HEK293 (cell line): ENCODE results near the gene UBR4.
"Not testable (repeated sequence)": the region's sequence is repeated elsewhere in the genome, so short reads cannot be mapped to it uniquely, and the experiment has no call there.

Experiments used
- CTCF ChIA-PET: fragments of 350-600 bp; formaldehyde crosslinking; extraction: SDS; loops from one replicate; lab custom pipeline; 2021; ENCODE audit warnings: antibody characterized with exemption; lab: Yijun Ruan, JAX
- POLR2A ChIA-PET: fragments of 300-600 bp; formaldehyde crosslinking; extraction: SDS; loops from one replicate; lab custom pipeline; 2020; ENCODE audit warnings: antibody characterized with exemption, inconsistent platforms; lab: Yijun Ruan, JAX
- H3K27ac ChIP-seq: fragments of 200-500 bp; sonication (Bioruptor generic); 2 replicates; pipeline ENCODE4 v1.5.1; 2014; ENCODE audit warnings: low read depth, low read length, control low read depth, inconsistent platforms; ENCODE audit errors: extremely low read depth
- H3K36me3 ChIP-seq, 2 experiments: fragments of 200-500 bp in 1 of 2; sonication (Bioruptor generic) in 1 of 2; 1 replicate in 1 of 2; 2 replicates in 1 of 2; pipeline ENCODE4 v1.5.1; 2014 to 2017; ENCODE audit warnings: inconsistent platforms in 2 of 2, low read length in 2 of 2; ENCODE audit not compliant: control insufficient read depth in 2 of 2, insufficient read depth in 1 of 2
- H3K4me1 ChIP-seq: fragments of 200-500 bp; sonication (Bioruptor generic); 2 replicates; pipeline ENCODE4 v1.5.1; 2014; ENCODE audit warnings: mild to moderate bottlenecking, low read length, inconsistent platforms; ENCODE audit not compliant: control insufficient read depth, insufficient read depth
- H3K4me3 ChIP-seq: 2 replicates; pipeline ENCODE4 v1.5.1; 2011; ENCODE audit warnings: low read depth, mild to moderate bottlenecking, control low read depth, low read length, moderate library complexity
- H3K9me3 ChIP-seq: fragments of 200-500 bp; sonication (Bioruptor generic); 2 replicates; pipeline ENCODE4 v1.5.1; 2014; ENCODE audit warnings: low read depth, low read length, inconsistent platforms; ENCODE audit not compliant: control insufficient read depth, insufficient read depth
- GLI4 ChIP-seq: fragments of 450-650 bp; formaldehyde crosslinking; IDR thresholded peaks from 2 replicates; pipeline ENCODE4 v1.5.1; 2016; ENCODE audit warnings: missing biosample characterization, missing genetic modification characterization
- HOXD13 ChIP-seq: sonication (generic); formaldehyde crosslinking; IDR thresholded peaks from 2 replicates; pipeline ENCODE4 v1.8.0; 2022; ENCODE audit warnings: missing genetic modification reagents, borderline replicate concordance
- IKZF3 ChIP-seq: fragments of 450-650 bp; IDR thresholded peaks from 2 replicates; pipeline ENCODE4 v1.5.0; 2018; ENCODE audit warnings: missing biosample characterization, mild to moderate bottlenecking, missing genetic modification characterization, moderate library complexity
- SALL2 ChIP-seq: fragments of 450-650 bp; formaldehyde crosslinking; IDR thresholded peaks from 2 replicates; pipeline ENCODE4 v1.5.0; 2017; ENCODE audit warnings: missing biosample characterization, mild to moderate bottlenecking, missing genetic modification characterization, borderline replicate concordance
- WT1 ChIP-seq: fragments of 450-650 bp; formaldehyde crosslinking; IDR thresholded peaks from 2 replicates; pipeline ENCODE4 v1.5.1; 2016; ENCODE audit warnings: missing biosample characterization, missing genetic modification characterization
- ZBTB1 ChIP-seq: fragments of 450-650 bp; formaldehyde crosslinking; IDR thresholded peaks from 2 replicates; pipeline ENCODE4 v1.5.1; 2016; ENCODE audit warnings: missing biosample characterization, missing genetic modification characterization
- ZBTB8A ChIP-seq: fragments of 450-650 bp; formaldehyde crosslinking; IDR thresholded peaks from 2 replicates; pipeline ENCODE4 v1.5.1; 2016; ENCODE audit warnings: missing biosample characterization, missing genetic modification characterization
- ZNF19 ChIP-seq: fragments of 450-650 bp; formaldehyde crosslinking; IDR thresholded peaks from 2 replicates; pipeline ENCODE4; 2016; ENCODE audit warnings: missing biosample characterization, missing genetic modification characterization, low read depth
- ZNF2 ChIP-seq: fragments of 450-650 bp; formaldehyde crosslinking; IDR thresholded peaks from 2 replicates; pipeline ENCODE4 v1.5.1; 2016; ENCODE audit warnings: missing biosample characterization, missing genetic modification characterization
- ZNF292 ChIP-seq: fragments of 450-650 bp; formaldehyde crosslinking; IDR thresholded peaks from 2 replicates; pipeline ENCODE4 v1.5.1; 2016; ENCODE audit warnings: low read depth, missing biosample characterization, missing genetic modification characterization, borderline replicate concordance
- ZNF366 ChIP-seq: fragments of 450-650 bp; formaldehyde crosslinking; conservative IDR thresholded peaks from 2 replicates; pipeline ENCODE4 v1.5.1; 2016; ENCODE audit warnings: missing biosample characterization, missing genetic modification characterization
- ZNF423 ChIP-seq: fragments of 450-650 bp; formaldehyde crosslinking; IDR thresholded peaks from 2 replicates; pipeline ENCODE4 v1.5.1; 2016; ENCODE audit warnings: missing biosample characterization, missing genetic modification characterization
- ZNF510 ChIP-seq: fragments of 450-650 bp; formaldehyde crosslinking; IDR thresholded peaks from 2 replicates; pipeline ENCODE4 v1.5.1; 2018; ENCODE audit warnings: mild to moderate bottlenecking, missing genetic modification characterization, missing biosample characterization; ENCODE audit not compliant: insufficient replicate concordance
- ZNF544 ChIP-seq: fragments of 450-650 bp; formaldehyde crosslinking; IDR thresholded peaks from 2 replicates; pipeline ENCODE4 v1.5.0; 2017; ENCODE audit warnings: missing biosample characterization, missing genetic modification characterization
- ZNF571 ChIP-seq: fragments of 450-650 bp; formaldehyde crosslinking; IDR thresholded peaks from 2 replicates; pipeline ENCODE4 v1.5.0; 2017; ENCODE audit warnings: missing biosample characterization, missing genetic modification characterization
- ZNF596 ChIP-seq: fragments of 450-650 bp; IDR thresholded peaks from 2 replicates; pipeline ENCODE4 v1.5.0; 2018; ENCODE audit warnings: missing biosample characterization, mild to moderate bottlenecking, missing genetic modification characterization, moderate library complexity
- ZNF600 ChIP-seq: fragments of 450-650 bp; formaldehyde crosslinking; IDR thresholded peaks from 2 replicates; pipeline ENCODE4 v1.5.1; 2016; ENCODE audit warnings: missing biosample characterization, missing genetic modification characterization
- ZNF670 ChIP-seq: fragments of 450-650 bp; formaldehyde crosslinking; IDR thresholded peaks from 2 replicates; pipeline ENCODE4 v1.5.1; 2016; ENCODE audit warnings: missing biosample characterization, missing genetic modification characterization, low read depth
- ZSCAN23 ChIP-seq: fragments of 450-650 bp; formaldehyde crosslinking; IDR thresholded peaks from 2 replicates; pipeline ENCODE4 v1.5.1; 2016; ENCODE audit warnings: missing biosample characterization, missing genetic modification characterization
- ZXDB ChIP-seq: fragments of 450-650 bp; formaldehyde crosslinking; IDR thresholded peaks from 2 replicates; pipeline ENCODE4 v1.5.1; 2016; ENCODE audit warnings: missing biosample characterization, missing genetic modification characterization
- TF ChIP-seq, protein P1 (sequence below): fragments of 450-650 bp; formaldehyde crosslinking; IDR thresholded peaks from 2 replicates; pipeline ENCODE4 v1.5.1; 2016; ENCODE audit warnings: missing biosample characterization, missing genetic modification characterization

Gene UBR4

DNA sequence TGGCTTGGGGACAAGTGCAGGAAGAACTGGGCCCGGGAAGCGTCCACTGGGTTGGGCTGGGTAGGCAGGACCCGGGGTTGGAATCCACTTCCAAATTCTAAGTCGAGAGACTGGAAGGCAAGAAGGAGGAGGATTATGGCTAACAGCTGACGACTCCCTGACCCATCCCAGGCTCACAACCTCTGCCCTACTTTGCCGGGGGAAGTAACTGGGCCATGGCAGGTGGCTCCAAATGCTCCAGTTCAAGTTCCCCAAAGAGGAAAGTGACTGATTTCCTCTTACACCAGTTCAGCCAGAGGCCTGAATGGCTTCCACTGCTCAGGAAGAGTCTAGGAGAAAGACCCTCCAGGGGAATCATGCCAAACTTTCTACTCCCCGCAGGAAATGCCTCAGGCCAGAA lies 29.8 kb upstream of the UBR4 start (continued):
- no peak for TF ChIP-seq ZNF670

DNA sequence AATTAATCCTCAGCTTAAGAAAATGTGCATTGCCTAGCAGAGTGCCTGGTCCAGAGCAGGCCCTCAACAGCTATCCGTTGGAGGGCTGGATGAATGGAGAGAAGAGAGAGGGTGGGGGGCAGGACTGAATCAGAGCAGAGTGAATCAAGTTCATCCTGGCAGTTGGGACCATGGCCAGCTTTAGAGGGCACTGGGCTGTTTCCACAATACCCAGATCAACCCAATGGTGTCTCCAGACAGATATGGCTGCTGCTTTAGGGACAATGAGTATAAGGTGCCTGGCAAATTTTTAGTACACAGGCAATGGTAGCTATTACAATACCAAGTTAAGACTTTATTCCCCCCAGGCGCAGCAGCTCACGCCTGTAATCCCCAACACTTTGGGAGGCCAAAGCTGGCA lies 24.2 kb upstream of the UBR4 start:
- peaks cover 29 to 94% of the 10 kb centered on the region in 2 experiments for H3K36me3 ChIP-seq

DNA sequence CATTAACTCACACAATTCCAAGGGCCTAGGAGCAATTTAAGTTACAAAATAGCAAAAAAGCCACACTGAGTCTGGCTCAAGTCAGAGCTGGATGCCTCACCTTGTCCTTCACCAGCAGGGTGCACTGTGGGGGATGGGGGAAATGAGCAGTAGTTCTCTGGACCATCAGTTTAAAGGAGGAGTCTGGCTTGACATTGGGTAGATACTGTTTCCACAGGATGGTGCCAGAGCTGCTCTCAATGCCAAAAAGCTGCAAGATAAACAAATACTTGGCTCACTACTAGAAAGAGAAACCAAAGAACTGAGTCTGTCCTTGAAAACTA lies 22.4 kb upstream of the UBR4 start:
- Histone ChIP-seq H3K4me3 (no peak overlapping the region), H3K4me1 (no peaks in the 10 kb centered on the region), H3K27ac (no peak overlapping the region), H3K9me3 (no peaks in the 10 kb centered on the region)
- TF ChIP-seq ZBTB1 (tag by site-specific recombination) (no peak), ZNF510 (no peak), ZNF423 (tag by site-specific recombination) (no peak), ZNF366 (tag by site-specific recombination) (no peak), ZXDB (tag by site-specific recombination) (no peak), IKZF3 (tag by site-specific recombination) (no peak), ZNF596 (no peak), SALL2 (tag by site-specific recombination) (no peak), GLI4 (no peak), ZNF544 (no peak), ZNF19 (tag by site-specific recombination) (no peak), ZSCAN23 (no peak), ZNF2 (tag by site-specific recombination) (no peak)
- TF ChIP-seq, protein P1, sequence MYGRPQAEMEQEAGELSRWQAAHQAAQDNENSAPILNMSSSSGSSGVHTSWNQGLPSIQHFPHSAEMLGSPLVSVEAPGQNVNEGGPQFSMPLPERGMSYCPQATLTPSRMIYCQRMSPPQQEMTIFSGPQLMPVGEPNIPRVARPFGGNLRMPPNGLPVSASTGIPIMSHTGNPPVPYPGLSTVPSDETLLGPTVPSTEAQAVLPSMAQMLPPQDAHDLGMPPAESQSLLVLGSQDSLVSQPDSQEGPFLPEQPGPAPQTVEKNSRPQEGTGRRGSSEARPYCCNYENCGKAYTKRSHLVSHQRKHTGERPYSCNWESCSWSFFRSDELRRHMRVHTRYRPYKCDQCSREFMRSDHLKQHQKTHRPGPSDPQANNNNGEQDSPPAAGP (tag by site-specific recombination) = no peak
- TF ChIP-seq, all 188 proteins: peak for 0
- POLR2A ChIA-PET = interaction anchor here (0.9 to 1.2 kb wide), 2 partner anchors 18 kb away, joined by 3 read pairs; partner anchors contain the start of gene EMC1
- CTCF ChIA-PET = interaction anchor here (0.6 to 1.2 kb wide), 5 partner anchors 9 to 1811 kb away, joined by 3 to 4 read pairs (median 3); no protein-coding TSS in a partner anchor
- H3K36me3 ChIP-seq = peaks cover 40 to 94% of the 10 kb centered on the region in 2 experiments

More for the DNA sequence above, 24.2 kb upstream of the UBR4 start:
- Histone ChIP-seq H3K4me1 (no peaks in the 10 kb centered on the region), H3K9me3 (no peaks in the 10 kb centered on the region), H3K4me3 (no peak overlapping the region), H3K27ac (no peak overlapping the region)
- POLR2A ChIA-PET = no interaction called here
- TF ChIP-seq ZNF600 = no peak
- no peak for TF ChIP-seq WT1 (tag by site-specific recombination)
- TF ChIP-seq ZNF292 (tag by site-specific recombination) = no peak
- no peak for TF ChIP-seq ZBTB8A (tag by site-specific recombination)
- TF ChIP-seq ZNF571 = no peak
- TF ChIP-seq HOXD13 = no peak
- CTCF ChIA-PET = interaction anchor here (0.6 to 1.3 kb wide), 4 partner anchors 11 to 1987 kb away, joined by 3 to 4 read pairs (median 4); no protein-coding TSS in a partner anchor

DNA sequence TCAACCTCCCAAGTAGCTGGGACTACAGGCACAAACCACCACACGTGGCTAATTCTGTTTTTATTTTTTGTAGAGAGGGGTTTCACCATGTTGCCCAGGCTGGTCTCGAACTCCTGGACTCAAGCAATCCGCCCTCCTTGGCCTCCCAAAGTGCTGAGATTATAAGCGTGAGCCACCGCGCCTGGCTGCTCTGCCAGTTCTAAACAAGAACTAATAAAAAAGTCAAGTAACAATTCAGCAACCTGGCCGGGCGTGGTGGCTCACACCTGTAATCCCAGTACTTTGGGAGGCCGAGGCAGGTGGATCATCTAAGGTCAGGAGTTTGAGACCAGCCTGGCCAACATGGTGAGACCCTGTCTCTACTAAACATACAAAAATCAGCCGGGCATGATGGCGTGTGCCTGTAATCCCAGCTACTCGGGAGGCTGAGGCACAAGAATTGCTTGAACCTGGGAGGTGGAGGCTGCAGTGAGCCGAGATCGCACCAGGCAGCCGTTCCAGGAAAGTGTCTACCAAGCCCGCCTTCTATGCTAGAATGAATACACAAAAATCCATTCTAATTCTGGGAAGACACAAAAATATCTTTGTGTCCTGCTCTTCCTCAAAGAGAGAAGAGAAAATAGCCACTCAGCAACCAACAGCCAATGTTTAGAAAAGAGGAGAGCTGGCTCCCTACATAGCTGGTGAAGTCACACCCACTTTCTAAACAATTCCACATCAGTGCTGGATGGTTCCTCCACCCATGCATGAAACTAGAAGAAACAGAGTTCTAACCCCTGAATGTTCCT lies 21.9 kb upstream of the UBR4 start:
- ChIA-PET CTCF (interaction anchor here (0.6 to 1.2 kb wide), 4 partner anchors 10 to 1810 kb away, joined by 3 to 4 read pairs (median 3); no protein-coding TSS in a partner anchor), POLR2A (interaction anchor here (0.9 to 1.2 kb wide), 2 partner anchors 17 to 19 kb away, joined by 3 read pairs; partner anchors contain the start of gene EMC1)
- peaks cover 43 to 94% of the 10 kb centered on the region in 2 experiments for H3K36me3 ChIP-seq
- not testable (repeated sequence) for H3K9me3 ChIP-seq, H3K4me3 ChIP-seq, H3K27ac ChIP-seq, H3K4me1 ChIP-seq
